ENCODE results near the gene CDC5L.

Gene CDC5L

DNA sequence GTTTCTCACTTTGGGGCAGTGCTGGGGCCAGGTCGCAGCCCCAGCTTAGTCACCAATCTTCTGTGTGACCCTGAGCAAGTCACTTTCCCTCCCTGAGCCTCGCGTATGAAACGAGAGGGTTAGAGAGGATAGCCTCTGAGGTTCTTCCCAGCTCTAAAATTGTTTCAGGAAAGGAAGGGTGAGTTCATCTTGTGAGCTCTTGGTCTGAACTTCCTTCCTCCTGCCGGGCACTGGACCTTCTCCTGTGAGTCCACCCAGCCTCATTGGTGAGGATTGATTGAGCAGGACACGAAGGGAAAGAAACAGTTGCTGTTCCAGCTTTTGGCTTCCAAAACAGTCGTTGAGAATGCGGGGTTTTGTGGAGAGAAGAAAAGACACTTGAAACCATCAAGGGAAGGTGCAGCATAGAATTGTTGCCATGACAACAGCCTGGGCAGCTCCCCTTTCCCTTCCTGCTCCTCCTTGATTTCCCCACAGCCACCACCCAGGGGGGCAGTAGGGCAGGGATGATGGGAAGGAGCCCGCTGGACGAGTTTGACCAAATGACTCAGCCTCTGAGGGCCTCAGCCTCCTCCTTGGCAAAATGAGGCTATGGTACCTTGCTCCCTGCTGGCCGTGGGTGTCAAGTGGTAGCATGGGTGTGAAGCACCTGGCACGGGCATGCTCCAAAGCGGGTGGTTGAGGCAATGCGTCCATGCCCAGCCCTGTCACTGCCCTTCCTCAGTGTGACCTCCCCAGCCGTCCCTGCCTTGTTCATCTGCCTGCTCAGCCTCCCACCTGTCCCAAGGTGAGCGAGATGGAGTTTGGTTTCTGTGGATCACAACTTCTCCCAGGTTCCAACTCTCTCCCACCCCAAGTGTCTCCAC, 107.8 kb downstream of the CDC5L start:
- in situ Hi-C loops (cut with HindIII; ENCODE audit: low sequenced_read_pairs) = no loop called here

DNA sequence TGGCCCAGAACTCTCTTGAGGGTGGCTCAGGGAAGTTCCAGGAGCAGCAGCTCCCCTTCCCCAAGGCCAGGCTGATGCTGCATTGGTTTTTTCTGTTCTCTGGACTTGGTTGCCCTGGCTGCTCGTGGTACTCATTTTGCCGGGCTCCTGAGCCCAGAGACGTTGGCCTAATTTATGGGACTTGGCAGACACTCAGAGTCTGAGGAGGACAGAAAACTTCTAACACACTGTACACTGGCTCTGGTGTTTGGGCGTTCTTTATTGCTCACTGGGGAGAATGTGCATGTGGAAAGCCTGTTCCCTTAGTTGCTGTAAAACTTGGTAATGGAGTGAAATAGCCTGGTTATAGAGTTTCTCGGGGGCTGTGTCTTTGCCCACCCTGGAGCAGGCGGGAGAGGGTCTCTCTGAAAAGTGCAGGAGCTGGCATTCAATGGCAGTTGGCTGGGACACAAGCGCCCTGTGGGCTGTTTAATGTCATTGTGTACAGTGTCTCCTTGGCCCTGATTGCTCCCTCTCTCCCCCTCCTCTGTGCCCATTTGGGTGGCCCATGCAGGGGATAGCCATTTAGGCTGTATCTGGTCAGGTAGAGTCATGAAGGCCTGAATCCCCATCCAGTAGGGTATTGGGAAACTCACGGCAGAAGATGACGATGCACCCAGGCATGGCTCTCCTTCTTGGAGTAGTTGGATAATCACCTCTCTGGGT, 109.3 kb downstream of the CDC5L start:
- in situ Hi-C loops (cut with HindIII; ENCODE audit: low sequenced_read_pairs) = no loop called here

DNA sequence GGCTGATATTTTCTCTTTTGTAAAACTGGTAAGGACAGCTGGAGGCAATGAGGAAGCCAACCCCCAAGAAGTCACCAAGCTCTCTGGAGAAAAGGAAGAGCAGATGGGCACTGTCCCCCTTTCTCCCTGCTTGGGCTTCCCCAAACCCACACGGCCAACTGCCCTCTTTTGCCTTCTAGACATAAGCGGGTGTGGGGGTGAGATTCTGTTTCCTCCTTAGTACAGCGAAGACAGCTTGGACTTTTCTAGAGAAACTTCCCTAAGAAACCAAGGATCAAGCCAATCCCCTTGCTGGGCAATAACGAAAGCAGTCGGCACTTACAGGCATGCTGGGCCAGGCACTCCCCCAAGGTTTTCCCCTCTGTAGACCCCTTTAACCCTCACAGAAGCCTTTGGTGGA, 110.3 kb downstream of the CDC5L start:
- in situ Hi-C loops (cut with HindIII; ENCODE audit: low sequenced_read_pairs) = no loop called here

- in situ Hi-C loops (cut with HindIII; ENCODE audit: low sequenced_read_pairs) = no loop called here
Measured at GRCh38 chr6:44498436-44498835, 110.9 kb downstream of the CDC5L start.

GRCh38 chr6:44499609-44500008, 112.1 kb downstream of the CDC5L start:
- in situ Hi-C loops (cut with HindIII; ENCODE audit: low sequenced_read_pairs) = no loop called here

Data from DLD1 (cell line).